Neural cell (in vitro differentiated cells): Measurements from ENCODE around the gene METTL26. TPM values are rescaled to one million over a fixed set of nuclear protein-coding genes. Genes with fewer than 3 reads are reported as not detected.

Source experiments
- H2AFZ ChIP-seq: fragments of 200-600, 300-800 bp; sonication (generic), shearing (Covaris generic); 2 replicates; pipeline ENCODE4 v1.6.0; 2014; ENCODE audit warnings: low read depth, mild to moderate bottlenecking, antibody characterized with exemption, low read length, moderate library complexity
- H3F3A ChIP-seq: fragments of 200-600 bp; shearing (Covaris generic); 2 replicates; pipeline ENCODE4 v1.6.1; 2016; ENCODE audit warnings: mild to moderate bottlenecking, moderate library complexity, mixed read lengths, antibody characterized with exemption, low read length; ENCODE audit not compliant: insufficient read depth, poor library complexity, severe bottlenecking
- H3K27ac ChIP-seq: fragments of 200-600, 300-800 bp; sonication (generic), shearing (Covaris generic); 2 replicates; pipeline ENCODE4 v1.5.1; 2014; ENCODE audit warnings: mild to moderate bottlenecking, low read length, moderate library complexity
- H3K27me3 ChIP-seq: fragments of 300-800, 200-600 bp; sonication (generic), shearing (Covaris generic); 2 replicates; pipeline ENCODE4 v1.6.0; 2014; ENCODE audit warnings: mild to moderate bottlenecking, low read depth, low read length, moderate library complexity; ENCODE audit not compliant: insufficient read depth
- H3K36me3 ChIP-seq: fragments of 300-800, 200-600 bp; sonication (generic), shearing (Covaris generic); 2 replicates; pipeline ENCODE4 v1.5.1; 2014; ENCODE audit warnings: mild to moderate bottlenecking, antibody characterized with exemption, low read length, moderate library complexity; ENCODE audit not compliant: insufficient read depth
- H3K4me2 ChIP-seq: fragments of 300-800, 200-600 bp; sonication (generic), shearing (Covaris generic); 2 replicates; pipeline ENCODE4 v1.6.0; 2014; ENCODE audit warnings: mild to moderate bottlenecking, low read length
- H3K4me3 ChIP-seq: fragments of 300-800, 200-600 bp; sonication (generic), shearing (Covaris generic); 2 replicates; pipeline ENCODE4 v1.5.1; 2014; ENCODE audit warnings: mild to moderate bottlenecking, low read length, moderate library complexity
- H3K79me2 ChIP-seq: fragments of 200-600 bp; shearing (Covaris generic); replicated peaks from 2 replicates; pipeline ENCODE4 v1.6.0; 2014; ENCODE audit warnings: mild to moderate bottlenecking, low read length, moderate library complexity; ENCODE audit not compliant: insufficient read depth
- H3K9ac ChIP-seq: fragments of 300-800, 200-600 bp; sonication (generic), shearing (Covaris generic); 2 replicates; pipeline ENCODE4 v1.6.1; 2016; ENCODE audit warnings: mild to moderate bottlenecking, low read length, mixed read lengths
- H3K9me2 ChIP-seq: fragments of 200-600 bp; shearing (Covaris generic); 2 replicates; pipeline ENCODE4 v1.6.1; 2016; ENCODE audit warnings: mild to moderate bottlenecking, low read length, mixed read lengths; ENCODE audit not compliant: insufficient read depth
- H3K9me3 ChIP-seq: fragments of 200-600, 300-800 bp; sonication (generic), shearing (Covaris generic); 2 replicates; pipeline ENCODE4 v1.6.1; 2016; ENCODE audit warnings: mild to moderate bottlenecking, mixed run types, low read length, moderate library complexity, mixed read lengths
- H4K20me1 ChIP-seq: fragments of 200-600 bp; shearing (Covaris generic); 2 replicates; pipeline ENCODE4 v1.6.1; 2016; ENCODE audit warnings: mild to moderate bottlenecking, mixed run types; ENCODE audit not compliant: insufficient read depth
- CTCF ChIP-seq: fragments of 450-650 bp; IDR thresholded peaks from 2 replicates; pipeline ENCODE4 v1.5.1; 2014; ENCODE audit warnings: antibody characterized with exemption, mild to moderate bottlenecking, moderate library complexity; ENCODE audit not compliant: poor library complexity, severe bottlenecking
- EP300 ChIP-seq: fragments of 450-650 bp; conservative IDR thresholded peaks from 2 replicates; pipeline ENCODE4 v1.6.1; 2014; ENCODE audit warnings: antibody characterized with exemption, mild to moderate bottlenecking, moderate library complexity; ENCODE audit not compliant: poor library complexity, severe bottlenecking
- EZH2 ChIP-seq: fragments of 200-600, 300-800 bp; shearing (Covaris generic), sonication (generic); IDR thresholded peaks from 2 replicates; pipeline ENCODE4 v1.6.1; 2014; ENCODE audit warnings: antibody characterized with exemption, low read length, borderline replicate concordance, mild to moderate bottlenecking; ENCODE audit not compliant: insufficient read depth, poor library complexity, severe bottlenecking
- MXI1 ChIP-seq: fragments of 450-650 bp; conservative IDR thresholded peaks from 2 replicates; pipeline ENCODE4 v1.6.1; 2014; ENCODE audit warnings: antibody characterized with exemption, mild to moderate bottlenecking; ENCODE audit not compliant: poor library complexity, severe bottlenecking
- POLR2AphosphoS5 ChIP-seq: IDR thresholded peaks from 2 replicates; pipeline ENCODE4 v1.6.1; 2012
- RAD21 ChIP-seq: fragments of 450-650 bp; conservative IDR thresholded peaks from 2 replicates; pipeline ENCODE4 v1.6.1; 2014; ENCODE audit warnings: antibody characterized with exemption, mild to moderate bottlenecking, moderate library complexity
- REST ChIP-seq: IDR thresholded peaks from 2 replicates; pipeline ENCODE4 v1.6.1; 2012; ENCODE audit warnings: borderline replicate concordance
- SMC3 ChIP-seq: fragments of 450-650 bp; conservative IDR thresholded peaks from 2 replicates; pipeline ENCODE4 v1.6.1; 2014; ENCODE audit warnings: antibody characterized with exemption, mild to moderate bottlenecking, moderate library complexity; ENCODE audit not compliant: poor library complexity
- TAF1 ChIP-seq: IDR thresholded peaks from 2 replicates; pipeline ENCODE4 v1.6.1; 2012; ENCODE audit warnings: low read depth
- polyA plus RNA-seq: library from polyadenylated mRNA; depleted of rRNA; stranded (reverse); fragments of >200 nt; gene quantifications from 2 replicates; pipeline ENCODE4 v1.2.3, GENCODE V29; 2014

Gene METTL26
- polyA plus RNA-seq, 1 donor from 2014 or later = 127 TPM

- Histone ChIP-seq H3K9ac (no peak overlapping the region), H3K27me3 (no peaks in the 10 kb centered on the region), H3K27ac (no peak overlapping the region), H3K4me3 (no peak overlapping the region), H3K9me3 (no peaks in the 10 kb centered on the region), H3K4me2 (no peak overlapping the region), H3K36me3 (no peaks in the 10 kb centered on the region), H4K20me1 (no peaks in the 10 kb centered on the region), H3K9me2 (no peaks in the 10 kb centered on the region), H2AFZ (no peak overlapping the region), H3K79me2 (no peaks in the 10 kb centered on the region), H3F3A (no peaks in the 10 kb centered on the region)
- no peak for TF ChIP-seq REST
- TF ChIP-seq EZH2 = no peak
- TF ChIP-seq SMC3 = no peak
- no peak for TF ChIP-seq EP300
- no peak for TF ChIP-seq MXI1
- TF ChIP-seq TAF1 = no peak
- TF ChIP-seq RAD21 = no peak
- TF ChIP-seq POLR2AphosphoS5 = no peak
- no peak for TF ChIP-seq CTCF
Observed at GRCh38 chr16:626787-627453, 9.2 kb downstream of the METTL26 start.

- Histone ChIP-seq H3K79me2 (no peaks in the 10 kb centered on the region), H3K9me2 (no peaks in the 10 kb centered on the region), H3K4me3 (no peak overlapping the region), H3K9me3 (no peaks in the 10 kb centered on the region), H3K9ac (no peak overlapping the region), H3K4me2 (no peak overlapping the region), H2AFZ (no peak overlapping the region), H3K27me3 (no peaks in the 10 kb centered on the region), H3K36me3 (no peaks in the 10 kb centered on the region), H3F3A (no peaks in the 10 kb centered on the region), H3K27ac (no peak overlapping the region), H4K20me1 (no peaks in the 10 kb centered on the region)
- TF ChIP-seq SMC3 (no peak), POLR2AphosphoS5 (no peak), CTCF (no peak), RAD21 (no peak), EP300 (no peak), REST (no peak)
Observed at GRCh38 chr16:625977-626765, 9.9 kb downstream of the METTL26 start.
